Suprapubic skin (tissue), 4 donors: ENCODE data around the gene SETD3.

Experiments
- CTCF ChIP-seq, 2 donors: fragments of 200-600 bp in 1 of 2; fragments of 450-650 bp in 1 of 2; sonication (generic) in 1 of 2; IDR thresholded peaks; one replicate each; pipeline ENCODE4 v1.5.1; 2016 to 2019; ENCODE audit warnings: antibody characterized with exemption in 2 of 2, mild to moderate bottlenecking in 1 of 2, moderate library complexity in 1 of 2
- EP300 ChIP-seq: sonication (generic); formaldehyde crosslinking; IDR thresholded peaks from one replicate; pipeline ENCODE4 v1.6.1; 2017; ENCODE audit warnings: antibody characterized with exemption
- POLR2AphosphoS5 ChIP-seq, 3 donors: sonication (generic); formaldehyde crosslinking; IDR thresholded peaks; one replicate each; pipeline ENCODE4 v1.6.1; 2017; ENCODE audit warnings: antibody characterized with exemption in 3 of 3

DNA sequence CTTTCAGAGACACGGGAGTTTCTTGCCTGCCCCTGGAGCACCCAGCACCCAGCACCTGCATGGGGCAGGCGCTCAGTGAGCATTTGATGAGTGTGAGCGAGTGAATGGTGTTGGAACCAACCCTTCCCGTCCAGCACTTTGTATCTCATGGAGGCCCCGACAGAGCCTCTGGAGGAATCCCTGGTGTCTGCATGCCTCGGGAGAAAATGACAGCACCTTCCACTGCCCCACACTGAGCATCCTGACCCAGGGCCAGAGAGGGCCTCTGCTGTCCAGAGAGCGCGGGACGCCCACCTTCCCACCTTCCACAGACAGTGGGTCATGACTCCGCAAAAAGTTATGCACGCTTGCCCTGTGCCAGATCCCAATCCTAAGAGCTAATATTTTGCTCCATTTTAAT is 105.7 kb downstream of the SETD3 start:
- no peak for TF ChIP-seq EP300
- no peak for TF ChIP-seq CTCF (IDR thresholded peaks at IDR 0.05)
- no peak for TF ChIP-seq POLR2AphosphoS5 (IDR thresholded peaks at IDR 0.05)
